ENCODE results near the gene RYR1.
A peak's percentile ranks its signal among the peaks of the same experiment; 100 is the strongest.

RYR1 gene

GRCh38 chr19:38399537-38399936 is 34.0 kb upstream of the RYR1 start:
- no peak overlapping the region for H3K4me3 ChIP-seq (replicated peaks; ENCODE audit: insufficient read depth, low read length)
- DNase-seq (ENCODE audit: low read depth in 1 of 2, low spot score in 1 of 2) = no peak
- TF ChIP-seq REST (IDR thresholded peaks at IDR 0.05; ENCODE audit: insufficient replicate concordance, low read depth) (no peak), SPI1 (IDR thresholded peaks at IDR 0.05; ENCODE audit: borderline replicate concordance, low read depth) (no peak), POLR2AphosphoS5 (IDR thresholded peaks at IDR 0.05; ENCODE audit: low read depth) (no peak)
- peaks cover 15% of the 10 kb centered on the region for H3K27me3 ChIP-seq (ENCODE audit: insufficient read depth, poor library complexity, severe bottlenecking)
- no peak overlapping the region for H3K27ac ChIP-seq (replicated peaks)

GRCh38 chr19:38400361-38400760 is 33.1 kb upstream of the RYR1 start:
- DNase-seq (ENCODE audit: low read depth in 1 of 2, low spot score in 1 of 2) = no peak
- Histone ChIP-seq H3K4me3 (replicated peaks; ENCODE audit: insufficient read depth, low read length) (no peak overlapping the region), H3K27me3 (ENCODE audit: insufficient read depth, poor library complexity, severe bottlenecking) (peaks cover 15% of the 10 kb centered on the region), H3K27ac (replicated peaks) (no peak overlapping the region)
- TF ChIP-seq SPI1 (IDR thresholded peaks at IDR 0.05; ENCODE audit: borderline replicate concordance, low read depth) (no peak), GABPA (IDR thresholded peaks at IDR 0.05; ENCODE audit: low read depth) (no peak), POLR2AphosphoS5 (IDR thresholded peaks at IDR 0.05; ENCODE audit: low read depth) (no peak), REST (IDR thresholded peaks at IDR 0.05; ENCODE audit: insufficient replicate concordance, low read depth) (no peak), CTCF (IDR thresholded peaks at IDR 0.05; ENCODE audit: insufficient read depth, low read length) (no peak)

GRCh38 chr19:38401148-38401547 is 32.3 kb upstream of the RYR1 start:
- DNase-seq (ENCODE audit: low read depth in 1 of 2, low spot score in 1 of 2) = no peak
- Histone ChIP-seq H3K4me3 (replicated peaks; ENCODE audit: insufficient read depth, low read length) (no peak overlapping the region), H3K27ac (replicated peaks) (no peak overlapping the region), H3K27me3 (ENCODE audit: insufficient read depth, poor library complexity, severe bottlenecking) (peaks cover 13% of the 10 kb centered on the region)
- TF ChIP-seq GABPA (IDR thresholded peaks at IDR 0.05; ENCODE audit: low read depth) = no peak
- TF ChIP-seq REST (IDR thresholded peaks at IDR 0.05; ENCODE audit: insufficient replicate concordance, low read depth) = no peak
- TF ChIP-seq CTCF (IDR thresholded peaks at IDR 0.05; ENCODE audit: insufficient read depth, low read length) = no peak
- no peak for TF ChIP-seq POLR2AphosphoS5 (IDR thresholded peaks at IDR 0.05; ENCODE audit: low read depth)
- TF ChIP-seq SPI1 (IDR thresholded peaks at IDR 0.05; ENCODE audit: borderline replicate concordance, low read depth) = no peak

- TF ChIP-seq CTCF (IDR thresholded peaks at IDR 0.05; ENCODE audit: insufficient read depth, low read length) (no peak), POLR2AphosphoS5 (IDR thresholded peaks at IDR 0.05; ENCODE audit: low read depth) (0 out of 2 replicates have a peak, but pooled peaks have one; percentile 6), SPI1 (IDR thresholded peaks at IDR 0.05; ENCODE audit: borderline replicate concordance, low read depth) (no peak)
- H3K27me3 ChIP-seq (ENCODE audit: insufficient read depth, poor library complexity, severe bottlenecking) = no peaks in the 10 kb centered on the region
- no peak for DNase-seq (ENCODE audit: low read depth in 1 of 2, low spot score in 1 of 2)
- no peak overlapping the region for H3K27ac ChIP-seq (replicated peaks)
- H3K4me3 ChIP-seq (replicated peaks; ENCODE audit: insufficient read depth, low read length) = peak overlapping the region; percentile 33
Measured at GRCh38 chr19:38402623-38402966, 30.9 kb upstream of the RYR1 start.

All from HL-60 (cell line).